SW 1271 (cell line): ENCODE results near the gene ZCCHC2.

Experiments used
- DNase-seq, 2 experiments: peaks; one replicate each; lab custom pipeline; 2025; lab: John Stamatoyannopoulos, UW

Gene ZCCHC2

DNA sequence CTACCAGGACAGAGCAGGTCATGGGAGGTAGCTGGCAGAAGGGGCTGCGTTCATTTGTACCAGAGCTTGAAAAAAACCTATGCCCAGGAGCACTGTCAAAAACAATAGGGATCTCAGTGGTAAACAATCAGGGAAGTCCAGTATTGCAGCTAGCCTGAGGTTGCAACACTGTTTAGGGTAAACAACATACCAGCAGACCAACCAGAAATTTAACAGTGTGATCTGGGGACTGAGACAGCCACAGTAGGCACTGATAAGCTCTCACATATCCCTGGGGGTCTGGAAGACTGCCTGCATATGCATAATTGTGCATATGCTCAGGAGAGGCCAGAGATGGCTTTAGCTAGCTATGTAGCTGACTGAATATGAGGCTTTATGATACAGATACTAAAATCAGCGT, 12.0 kb upstream of the ZCCHC2 start:
- DNase-seq = no peak

DNA sequence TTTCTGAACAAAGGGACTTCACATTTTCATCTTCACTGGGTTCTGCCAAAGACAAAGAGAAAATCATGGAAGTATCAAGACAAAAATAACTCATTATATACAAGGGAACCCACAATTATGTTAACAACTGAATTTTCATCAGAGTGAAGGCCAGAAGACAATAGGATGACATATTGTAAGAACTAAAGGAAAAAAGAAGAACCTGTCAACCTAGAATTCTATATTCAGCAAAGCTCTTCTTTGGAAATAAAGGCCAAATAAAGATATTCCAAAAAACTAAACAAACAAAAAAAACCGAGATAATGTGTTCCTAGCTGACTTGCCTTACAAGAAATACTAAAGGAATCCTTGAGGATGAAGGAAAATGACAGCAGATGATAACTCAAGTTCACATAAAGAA, 10.3 kb upstream of the ZCCHC2 start:
- DNase-seq = no peak

- no peak for DNase-seq
Measured at GRCh38 chr18:62512996-62513395, 9.8 kb upstream of the ZCCHC2 start.

DNA sequence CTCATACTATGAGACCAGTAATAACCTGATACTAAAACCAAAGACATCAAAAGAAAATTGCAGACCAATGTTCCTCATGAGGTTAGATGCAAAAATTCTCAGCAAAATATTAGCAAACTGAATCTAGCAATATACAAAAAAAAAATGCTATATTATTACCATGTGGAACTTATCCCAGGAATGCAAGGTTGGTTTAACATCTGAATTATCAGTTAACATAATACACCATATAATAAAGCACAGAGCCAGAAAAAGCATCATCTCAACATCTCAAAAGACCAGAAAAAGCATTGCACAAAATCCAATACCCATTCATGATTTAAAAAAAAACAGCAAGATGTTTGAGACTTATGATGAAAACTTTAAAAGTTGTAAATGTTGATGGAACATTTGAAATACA, 8.3 kb upstream of the ZCCHC2 start:
- no peak for DNase-seq

DNA sequence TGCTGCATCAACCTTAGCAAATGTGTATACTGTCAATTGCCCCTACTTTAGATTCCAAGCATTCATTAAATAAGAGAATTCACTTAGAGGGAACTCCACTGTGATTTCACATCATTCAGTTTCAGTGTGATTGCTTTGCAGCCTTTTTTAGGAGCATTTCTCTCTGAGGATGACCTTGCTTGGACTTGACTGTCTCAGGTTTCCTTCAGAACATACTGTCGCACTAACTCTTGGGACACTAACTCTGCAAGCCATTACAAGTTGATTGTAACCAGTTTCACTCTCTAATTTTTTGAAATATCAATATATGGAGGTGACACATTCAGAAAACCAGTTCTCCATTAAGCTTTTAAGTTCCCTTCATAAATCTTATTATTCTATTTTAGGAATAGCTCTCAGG, 6.6 kb upstream of the ZCCHC2 start:
- no peak for DNase-seq

DNA sequence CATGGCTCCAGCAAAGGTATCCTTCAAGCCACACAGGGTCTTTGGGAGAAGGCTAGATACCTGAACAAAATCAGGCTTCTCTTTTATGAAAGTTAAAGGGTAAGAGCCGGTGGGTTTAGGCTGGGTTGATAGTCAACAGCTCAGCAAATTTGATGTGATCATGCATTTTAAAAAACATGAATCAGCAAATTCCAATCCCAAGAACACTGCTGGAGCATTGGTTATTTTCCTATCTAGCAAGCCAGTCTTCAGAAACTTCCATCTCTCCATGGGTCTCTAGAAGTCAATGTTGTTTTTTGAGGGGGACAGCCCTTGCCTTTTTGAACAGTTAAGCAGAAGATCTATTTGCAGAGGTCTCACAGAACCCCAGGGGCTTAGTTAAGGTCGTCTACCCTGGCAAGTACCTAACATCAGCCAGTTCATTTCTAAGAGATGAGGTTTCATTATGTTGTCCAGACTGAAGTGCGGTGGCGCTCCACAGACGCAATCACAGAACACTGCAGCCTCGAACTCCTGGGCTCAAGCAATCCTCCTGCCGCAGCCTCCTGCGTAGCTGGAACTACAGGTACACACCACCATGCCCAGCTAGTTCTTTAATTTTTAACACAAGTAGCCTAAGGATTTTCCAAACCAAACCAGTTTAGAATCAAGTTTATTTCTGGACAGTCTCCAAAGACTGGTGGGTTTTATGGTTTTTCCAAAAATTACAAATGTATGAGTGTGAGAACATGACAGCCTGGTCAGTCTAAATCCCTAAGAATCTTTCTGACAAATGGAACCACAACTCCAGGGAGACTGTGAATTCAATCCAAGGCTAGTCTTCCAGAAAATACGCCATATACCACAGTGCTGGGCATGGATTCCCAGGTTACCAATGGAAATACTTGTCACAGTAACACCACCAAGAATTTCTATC, 4.1 kb upstream of the ZCCHC2 start:
- DNase-seq = no peak

GRCh38 chr18:62519684-62520083, 3.1 kb upstream of the ZCCHC2 start:
- DNase-seq = no peak

DNA sequence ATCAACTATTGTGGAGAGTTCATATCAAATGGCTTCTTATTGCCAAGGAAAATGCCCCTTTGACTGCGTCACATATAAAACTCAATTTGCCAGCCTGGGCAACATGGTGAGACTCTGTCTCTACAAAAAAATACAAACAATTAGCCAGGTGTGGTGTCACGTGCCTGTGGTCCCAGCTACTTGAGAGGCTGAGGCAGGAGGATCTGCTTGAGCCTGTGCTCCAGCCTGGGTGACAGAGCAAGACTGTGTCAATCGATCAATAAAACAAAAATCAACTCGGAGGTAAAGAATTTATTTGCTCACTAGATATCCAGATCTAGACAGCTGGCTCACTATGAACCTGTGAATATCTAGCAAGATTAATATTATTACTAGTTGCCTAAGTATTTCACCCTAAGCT, 1.7 kb upstream of the ZCCHC2 start:
- DNase-seq = no peak

- no peak for DNase-seq
Measured at GRCh38 chr18:62521593-62521992, 1.2 kb upstream of the ZCCHC2 start.

DNA sequence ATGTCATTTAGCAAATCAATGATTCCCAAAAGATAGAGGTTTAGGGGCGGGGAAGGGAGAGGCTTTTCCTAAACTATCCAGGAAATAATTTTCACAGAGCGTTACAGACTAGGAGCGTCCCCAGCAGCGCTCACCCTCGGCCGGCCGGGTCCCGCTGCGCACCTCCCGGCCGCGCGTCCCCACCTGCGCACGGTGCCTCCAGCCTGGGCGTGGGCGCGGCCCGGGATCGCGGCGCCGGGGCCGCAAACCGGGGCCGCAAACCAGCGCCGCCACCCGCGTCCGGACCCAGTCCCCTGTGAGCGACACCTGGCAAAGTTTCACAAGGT, 684 bp upstream of the ZCCHC2 start:
- DNase-seq = no peak

GRCh38 chr18:62523255-62523588, 397 bp downstream of the ZCCHC2 start:
- DNase-seq = no peak

- no peak for DNase-seq
Measured at GRCh38 chr18:62523631-62524439, 1.0 kb downstream of the ZCCHC2 start.

DNA sequence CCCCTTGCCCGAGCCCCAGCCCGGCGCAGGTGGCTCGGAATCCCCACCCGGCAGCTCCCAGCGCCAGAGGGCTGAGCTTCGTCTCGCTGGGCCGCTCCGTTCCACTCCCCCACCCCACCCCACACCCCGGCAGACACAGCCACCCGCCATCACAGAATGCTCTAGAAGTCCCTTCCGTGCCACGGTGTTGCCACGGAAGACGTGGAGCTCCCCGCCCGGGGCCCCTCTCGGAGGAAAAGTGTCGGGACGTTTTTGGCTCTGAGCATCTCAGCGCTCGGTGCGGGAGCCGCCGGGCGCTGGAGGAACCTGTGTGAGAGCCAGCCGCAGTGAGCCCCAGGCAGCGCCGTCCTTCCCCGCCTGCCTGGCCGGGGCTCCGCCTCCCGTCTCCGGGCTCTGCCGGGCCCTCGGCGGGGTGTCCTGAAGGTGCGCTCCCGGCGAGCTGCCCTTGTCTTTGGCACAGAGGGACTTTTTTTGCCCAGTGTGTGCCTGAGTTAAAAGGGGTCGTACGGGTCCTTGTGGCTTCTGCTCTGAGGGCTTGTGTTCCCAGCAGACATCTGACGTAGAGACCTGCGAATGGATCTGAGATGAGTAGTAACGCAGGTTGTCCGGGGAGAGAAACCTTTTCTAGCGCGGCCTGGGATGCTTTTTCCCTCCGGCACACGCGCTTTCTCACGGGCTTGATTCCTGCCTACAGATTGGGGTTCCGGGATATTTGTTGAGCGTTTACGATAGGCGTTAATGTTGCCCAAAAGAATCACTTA, 1.8 kb downstream of the ZCCHC2 start:
- peak in 1 of 2 experiments; percentile 31 for DNase-seq

DNA sequence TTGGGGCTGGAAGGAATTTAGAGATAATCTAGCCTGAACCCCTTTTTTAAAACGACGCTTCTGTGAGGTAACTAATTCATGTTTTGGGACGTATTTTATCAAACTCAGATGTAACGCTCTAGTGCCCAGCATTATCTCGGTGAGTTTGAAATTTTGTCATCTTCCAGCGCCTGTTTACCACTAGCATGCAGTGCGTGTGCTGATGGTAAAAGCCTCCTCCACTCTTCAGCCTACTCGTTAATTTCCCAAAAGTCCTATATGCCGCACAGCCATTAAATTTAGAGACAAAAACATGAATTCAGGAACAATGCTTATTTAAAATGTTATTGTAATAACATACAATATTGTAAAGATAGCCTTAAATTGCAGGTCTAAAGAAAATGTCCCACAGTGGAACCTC, 2.8 kb downstream of the ZCCHC2 start:
- DNase-seq = no peak

GRCh38 chr18:62526098-62527025, 3.5 kb downstream of the ZCCHC2 start:
- DNase-seq = peak; percentile 19 to 51

GRCh38 chr18:62529597-62529996, 6.8 kb downstream of the ZCCHC2 start:
- no peak for DNase-seq

DNA sequence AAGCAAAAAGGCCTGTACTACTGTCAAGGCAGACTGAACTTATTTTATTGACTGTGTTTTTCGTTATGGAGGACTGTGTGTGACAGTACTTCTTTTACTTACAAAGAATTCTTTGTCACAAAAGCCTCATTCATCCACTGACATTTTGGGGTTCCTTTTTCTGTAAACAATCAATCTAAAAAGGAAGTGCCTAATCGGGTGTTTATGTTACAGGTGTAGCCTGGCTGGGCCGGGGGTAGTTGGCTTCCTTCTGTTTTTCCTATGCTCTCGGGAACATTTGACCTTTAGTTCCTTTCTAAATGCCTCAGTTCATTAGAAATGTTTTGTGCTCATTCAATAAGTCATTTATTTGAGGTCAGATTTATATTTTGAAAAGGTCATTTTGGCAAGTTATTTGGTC, 8.3 kb downstream of the ZCCHC2 start:
- no peak for DNase-seq

DNA sequence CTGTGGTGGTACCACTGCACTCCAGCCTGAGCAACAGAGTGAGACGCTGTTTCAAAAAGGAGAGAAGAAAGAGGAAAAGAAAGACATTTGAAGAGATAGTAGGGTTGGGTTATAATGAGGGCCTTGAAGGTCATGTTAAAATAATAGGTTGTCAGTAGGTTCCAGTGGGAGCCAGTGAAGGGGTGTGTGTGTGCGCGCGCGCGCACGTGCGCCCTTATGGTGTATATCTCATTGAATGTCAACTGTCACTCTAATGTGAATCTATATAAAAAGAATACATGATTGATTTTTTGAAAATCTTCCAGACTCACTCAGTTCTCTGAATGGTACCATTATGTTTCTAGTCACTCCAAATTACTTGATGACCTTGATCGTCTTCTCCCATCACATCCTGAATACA, 9.1 kb downstream of the ZCCHC2 start:
- DNase-seq = no peak

GRCh38 chr18:62536005-62536404, 13.2 kb downstream of the ZCCHC2 start:
- DNase-seq = no peak

- DNase-seq = no peak
Measured at GRCh38 chr18:62537042-62537894, 14.4 kb downstream of the ZCCHC2 start.

DNA sequence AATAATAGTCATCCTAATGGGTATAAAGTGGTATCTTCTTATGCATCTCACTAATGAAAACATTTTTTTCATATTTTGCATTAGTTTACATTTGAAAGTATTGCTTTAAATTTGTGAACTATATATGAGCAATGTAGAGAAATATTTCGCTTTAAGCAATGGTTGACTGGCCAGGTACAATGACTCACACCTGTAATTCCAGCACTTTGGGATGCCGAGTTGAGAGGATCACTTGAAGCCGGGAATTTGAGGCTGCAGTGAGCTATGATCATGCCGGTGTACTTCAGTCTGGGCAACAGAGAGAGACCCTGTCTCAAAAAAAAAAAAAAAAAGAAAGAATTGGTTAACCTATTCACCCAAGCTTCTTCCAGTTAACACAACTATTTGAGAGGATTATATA, 15.1 kb downstream of the ZCCHC2 start:
- no peak for DNase-seq
